Activated gamma-delta T cell (primary cell): Measurements from ENCODE around the gene LBR.

Experiments used
- DNase-seq: peaks from one replicate; lab custom pipeline; 2025; lab: John Stamatoyannopoulos, UW

LBR gene

DNA sequence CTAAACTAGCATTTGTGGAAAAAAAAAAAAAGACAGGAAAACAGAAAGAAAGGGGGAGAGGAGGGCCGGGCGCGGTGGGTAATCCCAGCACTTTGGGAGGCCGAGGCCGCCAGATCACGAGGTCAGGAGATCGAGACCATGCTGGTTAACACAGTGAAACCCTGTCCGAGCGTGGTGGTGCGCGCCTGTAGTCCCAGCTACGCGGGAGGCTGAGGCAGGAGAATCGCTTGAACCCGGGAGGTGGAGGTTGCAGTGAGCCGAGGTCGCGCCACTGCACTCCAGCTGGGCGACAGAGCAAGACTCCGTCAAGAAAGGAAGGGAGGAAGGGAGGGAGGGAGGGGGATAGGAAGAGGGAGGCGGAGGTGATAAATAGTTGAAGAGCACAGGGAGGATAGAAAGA is 54.7 kb downstream of the LBR start:
- no peak for DNase-seq

DNA sequence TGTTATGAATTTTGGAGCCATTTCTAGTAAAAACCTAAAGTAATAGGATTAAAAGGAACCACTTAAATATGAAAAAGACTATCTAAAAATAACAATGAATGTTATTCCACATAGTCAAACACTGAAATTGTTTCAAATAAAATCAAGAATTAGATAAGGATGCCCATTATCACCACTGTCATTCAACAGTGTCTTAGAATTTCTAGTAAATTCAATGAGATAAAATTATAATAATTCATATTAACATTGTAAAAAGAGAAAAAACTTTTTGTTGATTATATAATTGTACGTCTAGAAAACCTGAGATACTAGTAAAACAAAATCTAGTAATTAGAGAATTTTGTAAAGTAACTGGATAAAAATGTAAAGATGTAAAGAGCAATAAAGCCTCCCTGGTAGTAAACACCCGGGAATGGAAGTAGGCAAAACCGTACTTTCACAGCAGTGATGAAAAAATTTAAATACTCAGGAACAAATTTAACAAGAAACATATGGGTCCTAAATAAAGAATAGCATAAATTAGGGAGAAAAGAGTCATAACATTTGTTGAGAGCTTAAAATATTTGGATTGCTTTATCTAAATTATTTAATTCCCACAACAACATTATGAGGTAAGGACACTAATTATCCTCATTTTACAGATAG is 56.4 kb downstream of the LBR start:
- DNase-seq: no peak

DNA sequence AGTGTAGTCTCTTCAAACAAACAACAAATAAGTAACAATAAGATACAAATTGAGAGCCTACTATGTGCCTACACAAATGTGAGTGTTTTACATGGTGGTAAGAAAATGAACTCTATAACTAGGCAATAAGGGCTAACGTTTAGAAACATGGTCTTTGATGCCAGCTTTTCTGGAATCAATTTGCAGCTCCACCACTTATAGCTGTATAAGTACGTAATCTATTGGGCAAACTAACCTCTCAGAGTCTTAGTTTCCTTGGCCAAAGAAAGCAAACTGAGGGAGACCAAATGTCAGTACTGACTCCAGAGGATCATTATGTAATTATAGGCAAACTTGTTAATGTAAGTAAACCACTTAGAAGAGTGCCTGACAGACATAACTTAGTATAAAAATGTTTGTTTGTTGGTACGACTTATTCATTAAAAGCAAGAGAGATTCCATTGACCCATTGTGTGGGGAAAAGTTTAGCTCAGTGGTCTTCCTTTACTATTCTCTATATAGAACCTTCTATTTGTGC is 59.7 kb downstream of the LBR start:
- DNase-seq: no peak

DNA sequence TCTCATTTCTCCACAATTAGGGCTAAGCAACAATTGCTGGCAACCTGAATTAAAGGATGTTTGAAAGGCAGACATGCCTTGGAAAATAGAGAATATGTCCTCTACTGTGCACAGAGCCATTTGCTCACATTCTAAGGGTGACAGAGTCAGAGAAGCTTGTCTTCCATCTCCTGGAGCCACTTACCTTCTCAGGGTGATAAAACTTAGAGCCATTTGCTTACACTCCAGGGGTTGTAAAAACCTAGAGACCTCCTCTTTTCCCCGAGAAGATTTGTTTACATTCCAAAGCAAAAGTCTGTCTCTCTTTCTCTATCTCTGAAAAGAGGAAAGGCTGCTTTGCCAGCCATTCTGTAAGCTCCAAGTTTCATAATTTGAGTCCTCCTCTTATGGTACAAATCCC is 61.3 kb downstream of the LBR start:
- no peak for DNase-seq

DNA sequence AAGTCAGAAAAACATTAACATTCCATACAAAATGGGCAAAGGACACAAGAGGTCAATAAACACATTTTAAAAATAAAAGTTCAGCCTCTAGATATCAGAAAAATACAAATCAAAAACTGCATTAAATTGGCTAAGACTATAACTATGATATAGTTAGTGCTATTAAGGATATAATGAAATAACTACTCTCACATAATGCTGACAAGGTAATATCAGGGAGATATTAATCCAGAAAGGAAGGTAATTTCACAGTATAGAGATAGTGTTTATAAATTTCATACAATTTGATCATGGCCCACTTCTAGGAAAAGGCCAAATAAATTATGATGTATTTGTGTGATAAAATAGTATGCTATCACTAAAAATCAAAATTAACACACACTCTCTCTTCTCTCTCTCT is 61.8 kb downstream of the LBR start:
- DNase-seq: no peak

DNA sequence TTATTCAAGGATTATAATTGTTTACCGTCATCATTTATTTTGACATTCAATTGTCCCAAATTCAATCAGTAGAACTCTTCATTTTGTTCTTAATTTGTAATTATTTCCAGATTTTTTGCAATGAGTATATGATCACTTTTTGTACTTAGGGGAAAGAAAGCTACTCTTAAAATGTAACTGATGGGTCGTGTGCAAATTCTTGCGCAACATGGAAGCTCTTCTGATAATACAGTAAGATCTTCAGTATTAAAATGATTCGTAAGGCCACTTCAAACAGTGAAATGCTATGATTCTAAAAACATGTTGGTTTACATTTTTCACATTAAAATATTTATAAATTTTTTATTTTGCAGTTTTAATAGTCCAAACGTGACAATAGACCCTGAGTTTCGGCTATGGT is 63.4 kb downstream of the LBR start:
- no peak for DNase-seq

DNA sequence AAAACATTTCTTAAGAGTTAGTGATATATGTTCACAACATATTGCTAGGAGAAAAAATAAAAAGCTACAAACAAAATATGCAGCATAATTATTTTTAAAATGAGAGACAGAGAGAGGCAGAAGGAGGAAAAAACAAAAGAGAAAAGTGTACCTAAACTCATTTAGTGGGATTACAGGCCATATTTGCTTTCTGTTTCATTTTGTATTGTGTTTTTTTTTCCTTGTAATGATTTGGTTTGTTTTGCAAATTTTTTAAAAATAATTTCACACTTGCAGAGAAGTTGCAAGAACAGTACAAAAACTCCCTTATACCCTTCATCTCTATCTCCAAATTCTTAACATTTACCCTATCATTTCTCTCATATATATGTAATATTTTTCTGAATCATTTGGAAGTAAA is 65.0 kb downstream of the LBR start:
- no peak for DNase-seq

DNA sequence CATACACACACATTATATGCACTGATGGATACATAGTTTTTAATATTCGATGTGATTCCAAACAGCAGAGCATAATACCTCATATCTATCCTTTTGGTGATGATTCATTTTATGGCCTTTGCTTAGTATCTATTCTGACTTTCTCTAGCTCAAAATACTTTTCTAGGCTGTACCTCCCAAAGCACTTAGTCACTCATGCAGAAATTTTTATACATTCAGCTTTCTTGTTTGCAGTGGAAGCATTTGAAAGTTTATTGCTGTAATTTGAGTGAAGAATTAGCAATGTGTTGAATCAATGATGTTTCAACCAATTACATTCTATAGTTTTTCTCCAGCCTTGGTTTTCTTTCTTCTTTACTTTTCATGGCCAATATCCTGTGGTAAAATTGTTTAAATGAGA is 66.7 kb downstream of the LBR start:
- no peak for DNase-seq

DNA sequence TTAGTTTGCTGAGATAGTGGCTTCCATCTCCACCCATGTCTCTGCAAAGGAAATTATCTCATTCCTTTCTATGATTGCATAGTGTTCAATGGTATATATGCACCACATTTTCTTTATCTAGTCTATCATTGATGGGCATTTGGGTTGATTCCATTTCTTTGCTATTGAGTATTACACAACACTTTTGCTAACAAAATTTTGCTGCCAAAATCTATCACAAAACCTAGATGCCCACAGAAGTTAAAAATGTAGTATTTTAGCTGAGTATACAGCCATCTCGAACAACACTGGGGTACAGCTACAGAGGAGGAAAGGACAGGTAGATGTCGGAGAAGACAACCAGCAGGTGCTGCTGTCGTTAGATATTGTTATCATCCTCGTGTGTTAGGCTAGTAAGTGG is 67.7 kb downstream of the LBR start:
- no peak for DNase-seq

DNA sequence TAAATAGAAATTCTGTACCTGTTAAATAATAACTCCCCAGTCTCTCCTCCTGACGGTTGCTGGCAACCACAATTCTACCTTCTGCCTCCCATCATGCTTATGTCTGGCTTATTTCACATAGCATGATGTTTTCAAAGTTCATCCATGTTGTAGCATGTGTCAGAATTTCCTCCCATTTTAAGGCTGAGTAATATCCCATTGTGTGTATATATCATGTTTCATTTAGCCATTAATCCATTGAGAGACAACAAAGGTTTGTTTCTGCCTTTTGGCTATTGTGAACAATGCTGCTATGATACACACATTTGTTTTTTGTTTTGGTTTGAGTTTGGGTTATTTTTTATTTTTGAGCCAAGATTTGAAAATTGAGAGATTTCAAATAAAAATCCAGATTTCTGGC is 72.0 kb downstream of the LBR start:
- no peak for DNase-seq

DNA sequence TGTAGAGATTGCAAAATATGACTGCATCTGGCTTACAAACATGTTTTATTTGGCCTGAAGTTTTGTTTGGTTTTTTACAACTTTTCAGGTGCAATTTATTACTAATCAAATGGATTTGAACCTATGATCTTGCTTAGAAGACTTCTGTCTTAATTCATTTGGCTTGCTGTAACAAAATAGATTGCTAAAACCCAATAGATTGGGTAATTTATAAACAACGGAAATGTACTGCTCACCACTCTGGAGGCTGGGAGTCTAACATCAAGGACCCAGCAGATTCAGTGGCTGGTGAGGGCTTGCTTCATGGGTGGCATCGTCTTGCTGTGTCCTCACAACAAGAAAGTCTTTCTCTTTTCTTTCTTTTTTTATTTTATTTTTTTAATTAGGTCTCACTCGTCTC is 72.9 kb downstream of the LBR start:
- no peak for DNase-seq
